A673 (cell line): ENCODE measurements around the gene STK17A. TPM values are rescaled to one million over a fixed set of nuclear protein-coding genes. Genes with fewer than 3 reads are reported as not detected.
"Not testable (repeated sequence)": the region's sequence is repeated elsewhere in the genome, so short reads cannot be mapped to it uniquely, and the experiment has no call there.

ENCODE experiments used
- BruUV-seq: library from RNA; stranded (reverse); fragments of 400-500 nt; replicated peaks from 2 replicates; lab custom pipeline; 2021; lab: Mats Ljungman, UMichigan
- CTCF ChIA-PET: fragments of 300-600 bp; sonication (Branson Sonifier 250); formaldehyde crosslinking; loops from one replicate; lab custom pipeline; 2022; ENCODE audit warnings: antibody characterized with exemption; lab: Charles Lee
- POLR2A ChIA-PET: fragments of 300-600 bp; sonication (Branson Sonifier 250); formaldehyde crosslinking; loops from one replicate; lab custom pipeline; 2022; ENCODE audit warnings: antibody characterized with exemption; ENCODE audit not compliant: low non-redundant PET; lab: Charles Lee
- DNase-seq: peaks from one replicate; pipeline ENCODE4 v3.0.0-alpha.2; 2015; ENCODE audit warnings: low spot score
- H3K27ac ChIP-seq: fragments of 200-600 bp; sonication (generic); 2 replicates; pipeline ENCODE4 v1.5.1; 2016; ENCODE audit warnings: mixed run types, low read depth, mild to moderate bottlenecking, mixed read lengths, antibody characterized with exemption, low read length; ENCODE audit not compliant: poor library complexity, severe bottlenecking
- H3K27me3 ChIP-seq: fragments of 200-600 bp; sonication (generic); replicated peaks from 2 replicates; pipeline ENCODE4 v1.6.1; 2017; ENCODE audit warnings: mixed run types, low read depth, mild to moderate bottlenecking, mixed read lengths, antibody characterized with exemption, low read length; ENCODE audit not compliant: insufficient read depth, poor library complexity
- H3K36me3 ChIP-seq: fragments of 200-600 bp; sonication (generic); 2 replicates; pipeline ENCODE4 v1.6.1; 2016; ENCODE audit warnings: mixed run types, mild to moderate bottlenecking, mixed read lengths, antibody characterized with exemption, low read length; ENCODE audit not compliant: insufficient read depth, poor library complexity, severe bottlenecking
- H3K4me1 ChIP-seq: fragments of 200-600 bp; sonication (generic); 2 replicates; pipeline ENCODE4 v1.6.1; 2017; ENCODE audit warnings: mixed run types, mild to moderate bottlenecking, mixed read lengths, antibody characterized with exemption, low read length; ENCODE audit not compliant: insufficient read depth, poor library complexity, severe bottlenecking
- H3K4me3 ChIP-seq: fragments of 200-600 bp; sonication (generic); 2 replicates; pipeline ENCODE4 v1.5.1; 2016; ENCODE audit warnings: low read depth, mixed run types, mild to moderate bottlenecking, mixed read lengths, low read length; ENCODE audit not compliant: poor library complexity, severe bottlenecking
- H3K9me3 ChIP-seq: fragments of 200-600 bp; sonication (generic); 2 replicates; pipeline ENCODE4 v1.6.1; 2016; ENCODE audit warnings: mixed run types, low read depth, mild to moderate bottlenecking, mixed read lengths, antibody characterized with exemption, low read length; ENCODE audit not compliant: poor library complexity, severe bottlenecking
- EZH2 ChIP-seq: fragments of 200-600 bp; sonication (generic); IDR thresholded peaks from 2 replicates; pipeline ENCODE4 v1.6.1; 2017; ENCODE audit warnings: borderline replicate concordance, low read depth, mild to moderate bottlenecking, mixed read lengths, antibody characterized with exemption, low read length; ENCODE audit not compliant: poor library complexity, severe bottlenecking
- intact Hi-C: fragments of 100-400 bp; cut with micrococcal nuclease; formaldehyde crosslinking; loops from one replicate; pipeline ENCODE4 v1.10.0; 2022; ENCODE audit not compliant: unreplicated experiment
- total RNA-seq: library from RNA; stranded (reverse); gene quantifications from 2 replicates; pipeline ENCODE4 v1.2.3, GENCODE V29; 2021
- TF ChIP-seq, protein P1 (sequence below): fragments of 300-800, 200-600 bp; sonication (generic); conservative IDR thresholded peaks from 2 replicates; pipeline ENCODE4 v1.5.1; 2017; ENCODE audit warnings: low read depth, mild to moderate bottlenecking, antibody characterized with exemption, low read length, moderate library complexity, mixed read lengths

Gene STK17A
- total RNA-seq, 1 experiment from 2014 or later: 27.3 TPM

DNA sequence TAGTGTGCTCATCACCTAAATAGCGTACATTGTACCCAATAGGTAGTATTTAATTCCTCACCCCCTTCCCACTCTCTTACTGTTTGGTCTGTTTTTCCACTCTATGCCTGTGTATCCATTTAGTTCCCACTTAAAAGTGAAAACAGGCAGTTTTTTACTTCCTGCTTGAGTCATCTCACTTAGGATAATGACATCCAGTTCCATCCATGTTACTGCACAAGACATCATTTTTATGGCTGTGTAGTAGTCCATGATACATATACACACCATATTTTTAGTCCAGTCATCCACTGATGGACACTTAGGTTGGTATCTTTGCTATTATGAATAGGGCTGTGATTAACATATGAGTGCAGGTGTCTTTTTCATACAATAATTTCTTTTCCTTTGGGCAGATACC lies 10.1 kb downstream of the STK17A start:
- ChIA-PET CTCF (no interaction called here), POLR2A (no interaction called here)
- no peak for DNase-seq
- Histone ChIP-seq H3K27me3 (no peaks in the 10 kb centered on the region), H3K4me1 (peaks cover 13% of the 10 kb centered on the region), H3K36me3 (no peaks in the 10 kb centered on the region), H3K4me3 (no peak overlapping the region), H3K27ac (no peak overlapping the region), H3K9me3 (no peaks in the 10 kb centered on the region)
- BruUV-seq: no TSS peak
- intact Hi-C loops: no loop called here
- TF ChIP-seq, protein P1, sequence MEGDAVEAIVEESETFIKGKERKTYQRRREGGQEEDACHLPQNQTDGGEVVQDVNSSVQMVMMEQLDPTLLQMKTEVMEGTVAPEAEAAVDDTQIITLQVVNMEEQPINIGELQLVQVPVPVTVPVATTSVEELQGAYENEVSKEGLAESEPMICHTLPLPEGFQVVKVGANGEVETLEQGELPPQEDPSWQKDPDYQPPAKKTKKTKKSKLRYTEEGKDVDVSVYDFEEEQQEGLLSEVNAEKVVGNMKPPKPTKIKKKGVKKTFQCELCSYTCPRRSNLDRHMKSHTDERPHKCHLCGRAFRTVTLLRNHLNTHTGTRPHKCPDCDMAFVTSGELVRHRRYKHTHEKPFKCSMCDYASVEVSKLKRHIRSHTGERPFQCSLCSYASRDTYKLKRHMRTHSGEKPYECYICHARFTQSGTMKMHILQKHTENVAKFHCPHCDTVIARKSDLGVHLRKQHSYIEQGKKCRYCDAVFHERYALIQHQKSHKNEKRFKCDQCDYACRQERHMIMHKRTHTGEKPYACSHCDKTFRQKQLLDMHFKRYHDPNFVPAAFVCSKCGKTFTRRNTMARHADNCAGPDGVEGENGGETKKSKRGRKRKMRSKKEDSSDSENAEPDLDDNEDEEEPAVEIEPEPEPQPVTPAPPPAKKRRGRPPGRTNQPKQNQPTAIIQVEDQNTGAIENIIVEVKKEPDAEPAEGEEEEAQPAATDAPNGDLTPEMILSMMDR: no peak
- TF ChIP-seq EZH2: no peak

DNA sequence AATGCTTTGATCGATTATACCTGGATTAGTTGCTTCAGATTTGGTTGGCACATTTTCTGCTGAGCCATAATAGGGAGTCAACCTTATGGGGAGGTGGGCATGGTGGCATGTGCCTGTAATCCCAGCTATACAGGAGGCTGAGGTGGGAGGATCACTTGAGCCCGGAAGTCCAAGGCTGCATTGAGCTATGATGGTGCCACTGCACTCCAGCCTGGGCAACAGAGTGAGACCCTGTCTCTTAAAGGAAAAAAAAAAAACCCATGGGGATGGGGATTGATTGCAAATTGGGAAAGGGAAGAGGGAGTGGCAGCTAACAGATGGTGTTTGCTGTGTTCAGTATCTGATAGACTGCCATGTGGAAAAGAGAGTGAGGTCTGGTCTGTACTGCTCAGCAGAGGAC lies 11.1 kb downstream of the STK17A start:
- ChIA-PET CTCF (no interaction called here), POLR2A (no interaction called here)
- no peaks in the 10 kb centered on the region for H3K9me3 ChIP-seq
- peaks cover 9% of the 10 kb centered on the region for H3K4me1 ChIP-seq
- no peak overlapping the region for H3K4me3 ChIP-seq
- H3K27me3 ChIP-seq: no peaks in the 10 kb centered on the region
- intact Hi-C loops: no loop called here
- DNase-seq: no peak
- no peak overlapping the region for H3K27ac ChIP-seq
- BruUV-seq: no TSS peak
- no peak for TF ChIP-seq EZH2
- TF ChIP-seq, protein P1: no peak
- peaks cover 2% of the 10 kb centered on the region for H3K36me3 ChIP-seq

DNA sequence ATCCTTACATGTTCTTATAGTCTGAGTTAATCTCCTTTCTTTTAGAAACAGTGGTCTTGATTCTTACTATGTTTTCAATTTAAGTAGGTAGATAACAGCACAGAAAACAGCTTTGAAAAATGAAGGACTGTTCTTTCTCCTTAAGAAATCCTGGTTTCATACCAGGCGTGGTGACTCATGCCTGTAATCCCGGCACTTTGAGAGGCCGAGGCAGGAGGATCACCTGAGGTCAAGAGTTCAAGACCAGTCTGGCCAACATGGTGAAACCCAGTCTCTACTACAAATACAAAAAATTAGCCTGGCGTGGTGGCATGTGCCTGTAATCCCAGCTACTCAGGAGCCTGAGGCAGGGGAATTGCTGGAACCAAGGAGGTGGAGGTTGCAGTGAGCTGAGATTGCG lies 13.5 kb downstream of the STK17A start:
- BruUV-seq, H3K36me3 ChIP-seq, CTCF ChIA-PET, H3K4me3 ChIP-seq, DNase-seq, H3K9me3 ChIP-seq, H3K4me1 ChIP-seq, POLR2A ChIA-PET, intact Hi-C loops, H3K27me3 ChIP-seq, H3K27ac ChIP-seq: not testable (repeated sequence)

DNA sequence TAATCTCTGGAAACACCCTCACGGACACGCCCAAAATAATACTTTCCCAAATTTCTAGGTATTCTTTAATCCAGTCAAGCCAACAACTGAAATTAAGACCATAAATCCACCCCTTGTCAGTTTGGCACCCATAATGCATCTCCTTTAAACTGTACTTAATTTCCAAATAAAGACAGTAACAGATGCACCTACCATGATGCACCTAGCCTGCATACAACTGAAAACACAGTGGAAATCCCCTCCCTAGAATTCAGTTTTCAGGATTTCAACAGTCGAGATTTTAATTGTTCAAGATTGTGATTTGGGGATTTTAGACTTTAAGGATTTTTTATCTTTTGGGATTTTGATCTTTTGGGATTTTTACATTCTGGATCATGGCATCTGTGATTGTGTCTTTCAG lies 17.1 kb downstream of the STK17A start:
- BruUV-seq: no TSS peak
- Histone ChIP-seq H3K4me1 (peaks cover 12% of the 10 kb centered on the region), H3K27me3 (no peaks in the 10 kb centered on the region), H3K36me3 (peaks cover 15% of the 10 kb centered on the region), H3K4me3 (no peak overlapping the region), H3K9me3 (no peaks in the 10 kb centered on the region), H3K27ac (no peak overlapping the region)
- no peak for DNase-seq
- CTCF ChIA-PET: no interaction called here
- TF ChIP-seq EZH2: no peak
- TF ChIP-seq, protein P1: no peak
- POLR2A ChIA-PET: no interaction called here
- intact Hi-C loops: no loop called here
